Uterus (tissue), 4 donors: ENCODE measurements around the gene LRIT3. TPM values are rescaled to one million over a fixed set of nuclear protein-coding genes. Genes with fewer than 3 reads are reported as not detected.
"Not testable (repeated sequence)": the region's sequence is repeated elsewhere in the genome, so short reads cannot be mapped to it uniquely, and the experiment has no call there.

Experiments
- DNase-seq, 2 donors: peaks; one replicate each; pipeline ENCODE4 v3.0.0-alpha.2; 2019 to 2020
- H3K27ac ChIP-seq, 2 donors: fragments of 200-600 bp; sonication (generic); 1 replicate in 1 of 2; 2 replicates in 1 of 2; pipeline ENCODE4 v1.5.1; 2016 to 2018
- H3K27me3 ChIP-seq, 2 donors: fragments of 200-600 bp; sonication (generic); one replicate each; pipeline ENCODE4 v1.5.1; 2018 to 2019; ENCODE audit warnings: control low read depth in 1 of 2
- H3K36me3 ChIP-seq, 2 donors: fragments of 200-600 bp; sonication (generic); one replicate each; pipeline ENCODE4 v1.5.1; 2019; ENCODE audit warnings: control low read depth in 1 of 2
- H3K4me1 ChIP-seq, 2 donors: fragments of 200-600 bp; sonication (generic); one replicate each; pipeline ENCODE4 v1.5.1; 2018 to 2019; ENCODE audit warnings: control low read depth in 1 of 2
- H3K4me3 ChIP-seq, 2 donors: fragments of 200-600 bp; sonication (generic); 1 replicate in 1 of 2; 2 replicates in 1 of 2; pipeline ENCODE4 v1.5.1; 2018 to 2019; ENCODE audit warnings: mild to moderate bottlenecking in 1 of 2
- H3K9me3 ChIP-seq, 2 donors: fragments of 200-600 bp; sonication (generic); one replicate each; pipeline ENCODE4 v1.5.1; 2019; ENCODE audit warnings: control low read depth in 1 of 2
- POLR2A ChIP-seq, 2 donors: fragments of 450-650 bp; IDR thresholded peaks; one replicate each; pipeline ENCODE4 v1.6.1; 2016; ENCODE audit warnings: antibody characterized with exemption in 2 of 2, mild to moderate bottlenecking in 1 of 2, moderate library complexity in 1 of 2
- intact Hi-C: fragments of 100-400 bp; cut with DNase I; formaldehyde crosslinking; loops from one replicate; pipeline ENCODE4 v1.15.1; 2023; ENCODE audit warnings: low total_unique reads
- total RNA-seq, 4 donors: library from RNA; depleted of rRNA in 3 of 4; stranded (reverse); fragments of >200 nt in 3 of 4; gene quantifications; one replicate each; pipeline versions ENCODE4 v1.1.0 to v1.2.4, GENCODE V29; 2014 to 2023
- TF ChIP-seq, protein P1 (sequence below), 4 experiments: fragments of 200-600 bp in 2 of 4; fragments of 450-650 bp in 2 of 4; sonication (generic) in 2 of 4; IDR thresholded peaks; one replicate each; pipeline ENCODE4 v1.5.1; 2016 to 2019; ENCODE audit warnings: antibody characterized with exemption in 4 of 4, mild to moderate bottlenecking in 2 of 4, moderate library complexity in 1 of 4
- donor health status: DM: yes; HTN: yes; CAD: no.

Gene LRIT3
- total RNA-seq, 4 donors from 2014 or later, result 0.21 to 0.27 (median 0.26) TPM; not detected in 1

GRCh38 chr4:109846395-109847098 is 1.4 kb upstream of the LRIT3 start:
- no peak for DNase-seq
- no peaks in the 10 kb centered on the region for H3K4me1 ChIP-seq
- no peak overlapping the region for H3K27ac ChIP-seq
- intact Hi-C loops, result no loop called here
- no peaks in the 10 kb centered on the region for H3K27me3 ChIP-seq
- no peak for TF ChIP-seq POLR2A (IDR thresholded peaks at IDR 0.05)
- TF ChIP-seq, protein P1, sequence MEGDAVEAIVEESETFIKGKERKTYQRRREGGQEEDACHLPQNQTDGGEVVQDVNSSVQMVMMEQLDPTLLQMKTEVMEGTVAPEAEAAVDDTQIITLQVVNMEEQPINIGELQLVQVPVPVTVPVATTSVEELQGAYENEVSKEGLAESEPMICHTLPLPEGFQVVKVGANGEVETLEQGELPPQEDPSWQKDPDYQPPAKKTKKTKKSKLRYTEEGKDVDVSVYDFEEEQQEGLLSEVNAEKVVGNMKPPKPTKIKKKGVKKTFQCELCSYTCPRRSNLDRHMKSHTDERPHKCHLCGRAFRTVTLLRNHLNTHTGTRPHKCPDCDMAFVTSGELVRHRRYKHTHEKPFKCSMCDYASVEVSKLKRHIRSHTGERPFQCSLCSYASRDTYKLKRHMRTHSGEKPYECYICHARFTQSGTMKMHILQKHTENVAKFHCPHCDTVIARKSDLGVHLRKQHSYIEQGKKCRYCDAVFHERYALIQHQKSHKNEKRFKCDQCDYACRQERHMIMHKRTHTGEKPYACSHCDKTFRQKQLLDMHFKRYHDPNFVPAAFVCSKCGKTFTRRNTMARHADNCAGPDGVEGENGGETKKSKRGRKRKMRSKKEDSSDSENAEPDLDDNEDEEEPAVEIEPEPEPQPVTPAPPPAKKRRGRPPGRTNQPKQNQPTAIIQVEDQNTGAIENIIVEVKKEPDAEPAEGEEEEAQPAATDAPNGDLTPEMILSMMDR (IDR thresholded peaks at IDR 0.05), result no peak
- H3K36me3 ChIP-seq, result no peaks in the 10 kb centered on the region
- H3K9me3 ChIP-seq, result no peaks in the 10 kb centered on the region
- H3K4me3 ChIP-seq, result no peak overlapping the region

DNA sequence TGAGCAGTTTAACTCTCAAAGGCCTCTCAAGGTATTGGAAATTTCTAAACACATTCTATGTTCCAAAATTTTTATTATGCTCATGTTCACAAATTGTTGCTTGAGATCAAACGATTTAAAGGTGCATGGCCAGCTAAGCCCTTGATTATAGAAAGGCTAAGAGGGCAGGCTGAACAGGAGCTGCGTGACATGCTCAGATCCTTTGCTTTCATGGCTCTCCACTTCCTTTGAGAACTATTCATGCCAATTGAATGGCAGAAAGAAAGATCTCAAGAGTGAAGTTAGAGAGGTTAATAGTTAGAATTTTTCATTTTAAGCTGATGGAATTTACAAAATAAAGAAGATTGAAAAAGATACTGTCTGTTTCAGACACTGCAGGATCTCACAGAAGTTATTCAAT is 594 bp downstream of the LRIT3 start:
- intact Hi-C loops, result no loop called here
- H3K27me3 ChIP-seq, result no peaks in the 10 kb centered on the region
- TF ChIP-seq POLR2A (IDR thresholded peaks at IDR 0.05), result no peak
- TF ChIP-seq, protein P1 (IDR thresholded peaks at IDR 0.05), result no peak
- no peaks in the 10 kb centered on the region for H3K4me1 ChIP-seq
- no peak overlapping the region for H3K4me3 ChIP-seq
- no peaks in the 10 kb centered on the region for H3K9me3 ChIP-seq
- no peak for DNase-seq
- no peaks in the 10 kb centered on the region for H3K36me3 ChIP-seq
- H3K27ac ChIP-seq, result no peak overlapping the region

- intact Hi-C loops, result no loop called here
- Histone ChIP-seq H3K4me1 (no peaks in the 10 kb centered on the region), H3K27me3 (no peaks in the 10 kb centered on the region), H3K9me3 (no peaks in the 10 kb centered on the region), H3K36me3 (no peaks in the 10 kb centered on the region), H3K27ac (no peak overlapping the region), H3K4me3 (no peak overlapping the region)
- DNase-seq, result no peak
- TF ChIP-seq, protein P1 (IDR thresholded peaks at IDR 0.05), result no peak
- no peak for TF ChIP-seq POLR2A (IDR thresholded peaks at IDR 0.05)
These were observed 2.7 kb downstream of the LRIT3 start for GRCh38 chr4:109850601-109851000.

GRCh38 chr4:109859426-109860300 is 11.8 kb downstream of the LRIT3 start:
- H3K27ac ChIP-seq, DNase-seq, intact Hi-C loops, H3K36me3 ChIP-seq, H3K4me3 ChIP-seq, H3K27me3 ChIP-seq, H3K9me3 ChIP-seq, H3K4me1 ChIP-seq: not testable (repeated sequence)

GRCh38 chr4:109861271-109861670 is 13.4 kb downstream of the LRIT3 start:
- no peaks in the 10 kb centered on the region for H3K4me1 ChIP-seq
- no peaks in the 10 kb centered on the region for H3K27me3 ChIP-seq
- TF ChIP-seq, protein P1 (IDR thresholded peaks at IDR 0.05), result no peak
- TF ChIP-seq POLR2A (IDR thresholded peaks at IDR 0.05), result no peak
- H3K9me3 ChIP-seq, result no peaks in the 10 kb centered on the region
- no peak overlapping the region for H3K4me3 ChIP-seq
- intact Hi-C loops, result no loop called here
- H3K27ac ChIP-seq, result no peak overlapping the region
- no peak for DNase-seq
- no peaks in the 10 kb centered on the region for H3K36me3 ChIP-seq
